ENCODE measurements around the gene SLC23A2.
"Not testable (repeated sequence)": the region's sequence is repeated elsewhere in the genome, so short reads cannot be mapped to it uniquely, and the experiment has no call there.

SLC23A2 gene

GRCh38 chr20:5008759-5009158, 7.4 kb upstream of the SLC23A2 start:
- no peak overlapping the region for H3K4me3 ChIP-seq (ENCODE audit: extremely low read depth, insufficient read depth, low read length, poor library complexity, severe bottlenecking)
- peaks cover 3% of the 10 kb centered on the region for H3K4me1 ChIP-seq (ENCODE audit: control insufficient read depth, insufficient read depth, low read length, poor library complexity, severe bottlenecking)
- H3K9me3 ChIP-seq (ENCODE audit: control insufficient read depth, low read length) = no peaks in the 10 kb centered on the region
- no peaks in the 10 kb centered on the region for H3K36me3 ChIP-seq (ENCODE audit: control insufficient read depth, insufficient read depth, low read length)
- WGBS, 2 experiments (ENCODE audit: insufficient coverage in 2 of 2) = 74 to 75% methylated on average over 5 of the region's 5 CpGs
- H3K27ac ChIP-seq (ENCODE audit: low read depth, low read length, severe bottlenecking) = no peak overlapping the region

- Histone ChIP-seq H3K27ac (ENCODE audit: low read depth, low read length, severe bottlenecking) (no peak overlapping the region), H3K9me3 (ENCODE audit: control insufficient read depth, low read length) (no peaks in the 10 kb centered on the region), H3K4me3 (ENCODE audit: extremely low read depth, insufficient read depth, low read length, poor library complexity, severe bottlenecking) (no peak overlapping the region), H3K4me1 (ENCODE audit: control insufficient read depth, insufficient read depth, low read length, poor library complexity, severe bottlenecking) (peaks cover 7% of the 10 kb centered on the region), H3K36me3 (ENCODE audit: control insufficient read depth, insufficient read depth, low read length) (no peaks in the 10 kb centered on the region)
- WGBS, 2 experiments (ENCODE audit: insufficient coverage in 2 of 2) = no CpG with 5 or more reads among the region's 4 CpGs
Measured at GRCh38 chr20:5005326-5005725, 4.0 kb upstream of the SLC23A2 start.

- not testable (repeated sequence) for H3K27ac ChIP-seq (ENCODE audit: low read depth, low read length, severe bottlenecking); H3K9me3 ChIP-seq (ENCODE audit: control insufficient read depth, low read length); H3K4me1 ChIP-seq (ENCODE audit: control insufficient read depth, insufficient read depth, low read length, poor library complexity, severe bottlenecking); H3K4me3 ChIP-seq (ENCODE audit: extremely low read depth, insufficient read depth, low read length, poor library complexity, severe bottlenecking); H3K36me3 ChIP-seq (ENCODE audit: control insufficient read depth, insufficient read depth, low read length)
- WGBS, 2 experiments (ENCODE audit: insufficient coverage in 2 of 2) = no CpG with 5 or more reads among the region's 8 CpGs
Measured at GRCh38 chr20:5004825-5005224, 3.5 kb upstream of the SLC23A2 start.

- no peaks in the 10 kb centered on the region for H3K9me3 ChIP-seq (ENCODE audit: control insufficient read depth, low read length)
- no peak overlapping the region for H3K27ac ChIP-seq (ENCODE audit: low read depth, low read length, severe bottlenecking)
- peaks cover 5% of the 10 kb centered on the region for H3K4me1 ChIP-seq (ENCODE audit: control insufficient read depth, insufficient read depth, low read length, poor library complexity, severe bottlenecking)
- no peaks in the 10 kb centered on the region for H3K36me3 ChIP-seq (ENCODE audit: control insufficient read depth, insufficient read depth, low read length)
- no peak overlapping the region for H3K4me3 ChIP-seq (ENCODE audit: extremely low read depth, insufficient read depth, low read length, poor library complexity, severe bottlenecking)
- whole genome bisulfite sequencing, 2 experiments (ENCODE audit: insufficient coverage in 2 of 2) = 57 to 71% methylated on average over 3 of the region's 3 CpGs
Measured at GRCh38 chr20:5003626-5004025, 2.3 kb upstream of the SLC23A2 start.

GRCh38 chr20:5002077-5002413, 735 bp upstream of the SLC23A2 start:
- Histone ChIP-seq H3K9me3 (ENCODE audit: control insufficient read depth, low read length) (no peaks in the 10 kb centered on the region), H3K36me3 (ENCODE audit: control insufficient read depth, insufficient read depth, low read length) (no peaks in the 10 kb centered on the region), H3K27ac (ENCODE audit: low read depth, low read length, severe bottlenecking) (no peak overlapping the region), H3K4me3 (ENCODE audit: extremely low read depth, insufficient read depth, low read length, poor library complexity, severe bottlenecking) (peak overlapping the region; percentile 35), H3K4me1 (ENCODE audit: control insufficient read depth, insufficient read depth, low read length, poor library complexity, severe bottlenecking) (peaks cover 3% of the 10 kb centered on the region)
- WGBS, 2 experiments (ENCODE audit: insufficient coverage in 2 of 2) = 0 to 16% methylated on average over 3 to 4 of the region's 5 CpGs

- H3K4me1 ChIP-seq (ENCODE audit: control insufficient read depth, insufficient read depth, low read length, poor library complexity, severe bottlenecking) = peaks cover 3% of the 10 kb centered on the region
- no peak overlapping the region for H3K27ac ChIP-seq (ENCODE audit: low read depth, low read length, severe bottlenecking)
- WGBS, 2 experiments (ENCODE audit: insufficient coverage in 2 of 2) = 6 to 12% methylated on average over 37 to 49 of the region's 53 CpGs
- peak overlapping the region; percentile 59 for H3K4me3 ChIP-seq (ENCODE audit: extremely low read depth, insufficient read depth, low read length, poor library complexity, severe bottlenecking)
- no peaks in the 10 kb centered on the region for H3K36me3 ChIP-seq (ENCODE audit: control insufficient read depth, insufficient read depth, low read length)
- H3K9me3 ChIP-seq (ENCODE audit: control insufficient read depth, low read length) = no peaks in the 10 kb centered on the region
Measured at GRCh38 chr20:5000263-5001173, 792 bp downstream of the SLC23A2 start.

GRCh38 chr20:4999788-5000187, 1.5 kb downstream of the SLC23A2 start:
- no peak overlapping the region for H3K4me3 ChIP-seq (ENCODE audit: extremely low read depth, insufficient read depth, low read length, poor library complexity, severe bottlenecking)

GRCh38 chr20:4998160-4998651, 3.1 kb downstream of the SLC23A2 start:
- Histone ChIP-seq H3K4me1 (ENCODE audit: control insufficient read depth, insufficient read depth, low read length, poor library complexity, severe bottlenecking) (peaks cover 3% of the 10 kb centered on the region), H3K36me3 (ENCODE audit: control insufficient read depth, insufficient read depth, low read length) (no peaks in the 10 kb centered on the region), H3K4me3 (ENCODE audit: extremely low read depth, insufficient read depth, low read length, poor library complexity, severe bottlenecking) (no peak overlapping the region), H3K9me3 (ENCODE audit: control insufficient read depth, low read length) (no peaks in the 10 kb centered on the region), H3K27ac (ENCODE audit: low read depth, low read length, severe bottlenecking) (no peak overlapping the region)
- WGBS, 2 experiments (ENCODE audit: insufficient coverage in 2 of 2) = 91 to 96% methylated on average over 4 to 5 of the region's 5 CpGs

More at GRCh38 chr20:4999788-5000187, 1.5 kb downstream of the SLC23A2 start:
- H3K36me3 ChIP-seq (ENCODE audit: control insufficient read depth, insufficient read depth, low read length) = no peaks in the 10 kb centered on the region
- H3K9me3 ChIP-seq (ENCODE audit: control insufficient read depth, low read length) = no peaks in the 10 kb centered on the region
- no peak overlapping the region for H3K27ac ChIP-seq (ENCODE audit: low read depth, low read length, severe bottlenecking)
- H3K4me1 ChIP-seq (ENCODE audit: control insufficient read depth, insufficient read depth, low read length, poor library complexity, severe bottlenecking) = peaks cover 3% of the 10 kb centered on the region
- WGBS, 2 experiments (ENCODE audit: insufficient coverage in 2 of 2) = 100% methylated on average over 1 of the region's 1 CpG; no CpG with 5 or more reads in 1 of the 2 experiments

- H3K9me3 ChIP-seq (ENCODE audit: control insufficient read depth, low read length) = no peaks in the 10 kb centered on the region
- H3K4me1 ChIP-seq (ENCODE audit: control insufficient read depth, insufficient read depth, low read length, poor library complexity, severe bottlenecking) = peaks cover 3% of the 10 kb centered on the region
- WGBS, 2 experiments (ENCODE audit: insufficient coverage in 2 of 2) = 94 to 100% methylated on average over 1 of the region's 2 CpGs
- H3K27ac ChIP-seq (ENCODE audit: low read depth, low read length, severe bottlenecking) = no peak overlapping the region
- H3K4me3 ChIP-seq (ENCODE audit: extremely low read depth, insufficient read depth, low read length, poor library complexity, severe bottlenecking) = no peak overlapping the region
- H3K36me3 ChIP-seq (ENCODE audit: control insufficient read depth, insufficient read depth, low read length) = no peaks in the 10 kb centered on the region
Measured at GRCh38 chr20:4997222-4997621, 4.1 kb downstream of the SLC23A2 start.

GRCh38 chr20:4989570-4989969, 11.7 kb downstream of the SLC23A2 start:
- H3K4me3 ChIP-seq (ENCODE audit: extremely low read depth, insufficient read depth, low read length, poor library complexity, severe bottlenecking) = no peak overlapping the region
- H3K4me1 ChIP-seq (ENCODE audit: control insufficient read depth, insufficient read depth, low read length, poor library complexity, severe bottlenecking) = no peaks in the 10 kb centered on the region
- H3K36me3 ChIP-seq (ENCODE audit: control insufficient read depth, insufficient read depth, low read length) = no peaks in the 10 kb centered on the region
- H3K9me3 ChIP-seq (ENCODE audit: control insufficient read depth, low read length) = no peaks in the 10 kb centered on the region
- no peak overlapping the region for H3K27ac ChIP-seq (ENCODE audit: low read depth, low read length, severe bottlenecking)
- 64 to 77% methylated on average over 2 to 3 of the region's 5 CpGs for WGBS, 2 experiments (ENCODE audit: insufficient coverage in 2 of 2)

GRCh38 chr20:4987130-4987529, 14.2 kb downstream of the SLC23A2 start:
- 100% methylated on average over 1 to 4 of the region's 6 CpGs for WGBS, 2 experiments (ENCODE audit: insufficient coverage in 2 of 2)
- no peak overlapping the region for H3K27ac ChIP-seq (ENCODE audit: low read depth, low read length, severe bottlenecking)
- H3K4me3 ChIP-seq (ENCODE audit: extremely low read depth, insufficient read depth, low read length, poor library complexity, severe bottlenecking) = no peak overlapping the region
- H3K36me3 ChIP-seq (ENCODE audit: control insufficient read depth, insufficient read depth, low read length) = no peaks in the 10 kb centered on the region
- H3K4me1 ChIP-seq (ENCODE audit: control insufficient read depth, insufficient read depth, low read length, poor library complexity, severe bottlenecking) = no peaks in the 10 kb centered on the region
- H3K9me3 ChIP-seq (ENCODE audit: control insufficient read depth, low read length) = no peaks in the 10 kb centered on the region

All from mesodermal cell (in vitro differentiated cells).